Nephron (organoid): ENCODE results near the gene KCNMA1.

Experiments
- H3K27ac Mint-ChIP-seq, 3 experiments: 2 replicates each; pipeline ENCODE4 v1.8.0; 2020; ENCODE audit warnings: mixed read lengths in 3 of 3, mild to moderate bottlenecking in 2 of 3, moderate library complexity in 1 of 3
- H3K27me3 Mint-ChIP-seq: 2 replicates; pipeline ENCODE4 v1.8.0; 2021; ENCODE audit warnings: low read depth, mild to moderate bottlenecking, moderate library complexity, mixed read lengths
- H3K36me3 Mint-ChIP-seq: 2 replicates; pipeline ENCODE4 v1.8.0; 2020; ENCODE audit warnings: low read depth, mixed read lengths
- H3K4me1 Mint-ChIP-seq: 2 replicates; pipeline ENCODE4 v1.8.0; 2020; ENCODE audit warnings: mixed read lengths
- H3K4me3 Mint-ChIP-seq, 3 experiments: 2 replicates each; pipeline ENCODE4 v1.8.0; 2020; ENCODE audit warnings: mild to moderate bottlenecking in 3 of 3, mixed read lengths in 3 of 3, moderate library complexity in 2 of 3
- H3K9me3 Mint-ChIP-seq: 2 replicates; pipeline ENCODE4 v1.8.0; 2020; ENCODE audit warnings: mixed read lengths
- CTCF ChIP-seq, 3 experiments: fragments of 200-600 bp; sonication (generic); IDR thresholded peaks; one replicate each; pipeline ENCODE4 v1.5.0; 2021; ENCODE audit warnings: antibody characterized with exemption in 3 of 3; ENCODE audit not compliant: unreplicated experiment in 3 of 3

KCNMA1 gene

GRCh38 chr10:77207828-77208185 lies 429.8 kb downstream of the KCNMA1 start:
- no peaks in the 10 kb centered on the region for H3K36me3 Mint-ChIP-seq
- peaks cover 5% of the 10 kb centered on the region for H3K27me3 Mint-ChIP-seq
- peaks cover 16% of the 10 kb centered on the region for H3K9me3 Mint-ChIP-seq
- H3K4me3 Mint-ChIP-seq = no peak overlapping the region
- no peak for TF ChIP-seq CTCF (IDR thresholded peaks at IDR 0.05; ENCODE audit: unreplicated experiment in 3 of 3)
- H3K4me1 Mint-ChIP-seq = no peaks in the 10 kb centered on the region
- H3K27ac Mint-ChIP-seq = no peak overlapping the region

GRCh38 chr10:77207182-77207827 lies 430.3 kb downstream of the KCNMA1 start:
- H3K27me3 Mint-ChIP-seq = peaks cover 5% of the 10 kb centered on the region
- H3K4me3 Mint-ChIP-seq = no peak overlapping the region
- peaks cover 13% of the 10 kb centered on the region for H3K9me3 Mint-ChIP-seq
- H3K36me3 Mint-ChIP-seq = no peaks in the 10 kb centered on the region
- peaks cover 3% of the 10 kb centered on the region for H3K4me1 Mint-ChIP-seq
- no peak for TF ChIP-seq CTCF (IDR thresholded peaks at IDR 0.05; ENCODE audit: unreplicated experiment in 3 of 3)
- H3K27ac Mint-ChIP-seq = no peak overlapping the region

GRCh38 chr10:77205135-77205534 lies 432.5 kb downstream of the KCNMA1 start:
- Mint-ChIP-seq H3K27me3 (peaks cover 5% of the 10 kb centered on the region), H3K36me3 (no peaks in the 10 kb centered on the region), H3K9me3 (peaks cover 5% of the 10 kb centered on the region), H3K4me1 (peaks cover 17% of the 10 kb centered on the region), H3K27ac (no peak overlapping the region), H3K4me3 (no peak overlapping the region)
- TF ChIP-seq CTCF (IDR thresholded peaks at IDR 0.05; ENCODE audit: unreplicated experiment in 3 of 3) = no peak

GRCh38 chr10:77204171-77204570 lies 433.4 kb downstream of the KCNMA1 start:
- H3K27me3 Mint-ChIP-seq = peaks cover 5% of the 10 kb centered on the region
- H3K4me3 Mint-ChIP-seq = no peak overlapping the region

GRCh38 chr10:77202857-77203256 lies 434.8 kb downstream of the KCNMA1 start:
- no peak overlapping the region for H3K4me3 Mint-ChIP-seq
- no peak overlapping the region for H3K27ac Mint-ChIP-seq
- H3K36me3 Mint-ChIP-seq = no peaks in the 10 kb centered on the region
- peaks cover 5% of the 10 kb centered on the region for H3K9me3 Mint-ChIP-seq
- peaks cover 8% of the 10 kb centered on the region for H3K27me3 Mint-ChIP-seq
- no peak for TF ChIP-seq CTCF (IDR thresholded peaks at IDR 0.05; ENCODE audit: unreplicated experiment in 3 of 3)
- H3K4me1 Mint-ChIP-seq = peaks cover 17% of the 10 kb centered on the region

More at GRCh38 chr10:77204171-77204570, 433.4 kb downstream of the KCNMA1 start:
- Mint-ChIP-seq H3K4me1 (peaks cover 17% of the 10 kb centered on the region), H3K36me3 (no peaks in the 10 kb centered on the region), H3K27ac (no peak overlapping the region), H3K9me3 (peaks cover 5% of the 10 kb centered on the region)
- no peak for TF ChIP-seq CTCF (IDR thresholded peaks at IDR 0.05; ENCODE audit: unreplicated experiment in 3 of 3)
